ENCODE results near the gene ABCA10.
A peak's percentile ranks its signal among the peaks of the same experiment; 100 is the strongest.
"Not testable (repeated sequence)": the region's sequence is repeated elsewhere in the genome, so short reads cannot be mapped to it uniquely, and the experiment has no call there.

Gene ABCA10, protein sequence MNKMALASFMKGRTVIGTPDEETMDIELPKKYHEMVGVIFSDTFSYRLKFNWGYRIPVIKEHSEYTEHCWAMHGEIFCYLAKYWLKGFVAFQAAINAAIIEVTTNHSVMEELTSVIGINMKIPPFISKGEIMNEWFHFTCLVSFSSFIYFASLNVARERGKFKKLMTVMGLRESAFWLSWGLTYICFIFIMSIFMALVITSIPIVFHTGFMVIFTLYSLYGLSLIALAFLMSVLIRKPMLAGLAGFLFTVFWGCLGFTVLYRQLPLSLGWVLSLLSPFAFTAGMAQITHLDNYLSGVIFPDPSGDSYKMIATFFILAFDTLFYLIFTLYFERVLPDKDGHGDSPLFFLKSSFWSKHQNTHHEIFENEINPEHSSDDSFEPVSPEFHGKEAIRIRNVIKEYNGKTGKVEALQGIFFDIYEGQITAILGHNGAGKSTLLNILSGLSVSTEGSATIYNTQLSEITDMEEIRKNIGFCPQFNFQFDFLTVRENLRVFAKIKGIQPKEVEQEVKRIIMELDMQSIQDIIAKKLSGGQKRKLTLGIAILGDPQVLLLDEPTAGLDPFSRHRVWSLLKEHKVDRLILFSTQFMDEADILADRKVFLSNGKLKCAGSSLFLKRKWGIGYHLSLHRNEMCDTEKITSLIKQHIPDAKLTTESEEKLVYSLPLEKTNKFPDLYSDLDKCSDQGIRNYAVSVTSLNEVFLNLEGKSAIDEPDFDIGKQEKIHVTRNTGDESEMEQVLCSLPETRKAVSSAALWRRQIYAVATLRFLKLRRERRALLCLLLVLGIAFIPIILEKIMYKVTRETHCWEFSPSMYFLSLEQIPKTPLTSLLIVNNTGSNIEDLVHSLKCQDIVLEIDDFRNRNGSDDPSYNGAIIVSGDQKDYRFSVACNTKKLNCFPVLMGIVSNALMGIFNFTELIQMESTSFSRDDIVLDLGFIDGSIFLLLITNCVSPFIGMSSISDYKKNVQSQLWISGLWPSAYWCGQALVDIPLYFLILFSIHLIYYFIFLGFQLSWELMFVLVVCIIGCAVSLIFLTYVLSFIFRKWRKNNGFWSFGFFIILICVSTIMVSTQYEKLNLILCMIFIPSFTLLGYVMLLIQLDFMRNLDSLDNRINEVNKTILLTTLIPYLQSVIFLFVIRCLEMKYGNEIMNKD (N-terminal part only)

DNA sequence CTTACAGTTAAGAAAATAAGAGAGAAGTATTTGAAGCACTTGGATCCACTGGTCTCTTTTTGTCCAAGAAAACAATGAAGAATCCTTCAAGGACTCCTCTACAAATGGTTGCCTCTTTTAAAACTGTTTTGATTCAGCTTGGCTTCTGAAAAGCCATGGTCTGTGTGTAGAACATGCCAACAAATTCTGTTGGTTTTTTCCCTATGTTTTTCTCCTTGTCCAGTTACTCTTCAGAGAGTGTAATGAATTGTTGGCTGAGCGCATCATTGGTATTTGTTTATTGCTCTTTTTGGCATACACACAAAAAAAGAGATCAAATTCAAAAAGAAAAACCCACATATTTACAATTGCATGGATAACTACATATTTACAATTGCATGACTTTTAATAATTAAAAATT lies at the start of gene ABCA10:
ABCA10 (minus strand) TSS at position 249 of the 400 bp plus-strand sequence. CDS start 3,466 bp downstream, outside the sequence.
- DNase-seq (ENCODE audit: low read depth) = no peak

DNA sequence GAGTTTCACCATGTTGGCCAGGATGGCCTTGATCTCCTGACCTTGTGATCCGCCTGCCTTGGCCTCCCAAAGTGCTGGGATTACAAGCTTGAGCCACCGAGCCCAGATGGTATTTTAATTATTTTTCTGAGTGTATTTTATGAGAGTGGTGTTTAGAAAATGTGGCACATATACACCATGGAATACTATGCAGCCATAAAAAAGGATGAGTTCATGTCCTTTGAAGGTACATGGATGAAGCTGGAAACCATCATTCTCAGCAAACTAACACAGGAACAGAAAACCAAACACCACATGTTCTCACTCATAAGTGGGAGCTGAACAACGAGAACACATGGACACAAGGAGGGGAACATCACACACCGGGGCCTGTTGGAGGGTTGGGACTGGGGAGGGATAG lies 47.7 kb upstream of the ABCA10 start:
- not testable (repeated sequence) for DNase-seq (ENCODE audit: low read depth)

DNA sequence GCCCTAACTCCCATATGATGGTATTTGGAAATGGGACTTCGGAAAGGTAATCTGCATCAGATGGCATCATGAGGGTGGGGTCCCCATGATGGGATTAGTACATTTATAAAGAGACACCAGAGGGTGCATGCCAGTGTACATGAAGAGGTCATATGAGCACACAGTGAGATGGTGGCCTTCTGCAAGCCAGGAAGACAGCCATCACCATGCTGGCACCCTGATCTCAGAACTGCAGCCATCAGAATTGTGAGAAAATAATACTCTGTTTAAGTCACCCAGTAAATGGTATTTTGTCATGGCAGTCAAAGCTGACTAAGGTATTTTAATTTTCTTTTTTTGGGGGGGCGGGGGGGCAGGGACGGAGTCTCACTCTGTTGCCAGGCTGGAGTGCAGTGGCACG lies 47.1 kb upstream of the ABCA10 start:
- DNase-seq (ENCODE audit: low read depth) = no peak

DNA sequence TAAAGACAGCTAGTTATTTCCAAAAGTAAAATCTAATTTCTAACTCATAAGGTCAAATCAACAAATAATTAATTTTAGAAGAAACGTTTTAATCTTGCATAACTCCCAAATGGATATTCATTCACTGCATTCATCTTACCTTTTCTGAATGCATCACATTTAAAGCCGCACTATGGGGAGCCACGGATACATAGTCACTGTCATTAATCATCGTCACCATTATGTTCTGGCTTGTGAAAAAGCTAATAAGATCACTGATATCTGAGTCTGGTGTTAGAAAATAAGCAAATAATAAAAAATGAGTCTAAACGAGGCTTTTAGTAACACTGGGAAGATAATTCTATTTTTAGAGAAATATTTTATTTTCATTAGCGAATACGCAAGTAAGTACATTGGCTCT lies 42.4 kb upstream of the ABCA10 start:
- DNase-seq (ENCODE audit: low read depth) = no peak

DNA sequence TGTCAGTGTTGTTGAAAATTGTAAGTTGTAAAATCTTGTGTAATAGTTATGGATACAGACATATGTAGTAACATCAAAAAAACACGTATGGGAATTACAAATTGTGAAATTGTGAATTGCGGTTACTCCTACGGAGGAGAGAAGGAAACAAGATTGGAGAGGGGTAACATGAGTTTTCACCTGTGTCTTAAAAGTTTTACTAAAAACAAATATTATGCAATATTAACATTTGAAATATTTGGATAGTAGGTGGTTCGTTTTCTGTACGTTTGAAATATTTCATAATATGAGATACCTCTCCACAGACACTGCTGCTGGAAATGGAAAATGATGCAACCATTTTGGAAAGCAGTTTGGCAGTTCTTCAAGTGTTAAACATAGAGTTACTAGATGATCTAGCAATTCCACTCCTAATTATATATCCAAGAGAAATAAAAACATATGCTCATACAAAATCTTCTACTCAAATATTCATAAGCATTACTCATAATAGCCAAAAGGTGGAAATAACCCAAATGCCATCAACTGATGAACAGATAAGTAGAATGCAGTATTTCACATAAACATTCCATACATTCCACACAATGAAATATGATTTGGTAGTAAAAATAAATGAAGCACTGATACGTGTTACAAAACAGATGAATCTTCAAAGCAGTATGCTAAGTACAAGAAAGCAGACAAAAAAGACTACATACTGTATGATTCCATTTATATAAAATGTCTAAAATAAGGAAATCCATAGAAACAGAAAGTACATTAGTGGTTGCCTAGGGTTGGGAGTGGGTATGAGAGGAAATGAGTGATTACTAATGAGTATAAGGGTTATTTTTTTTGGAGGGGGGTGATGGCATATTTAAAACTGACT lies 40.7 kb upstream of the ABCA10 start:
- peak; percentile 47 for DNase-seq (ENCODE audit: low read depth)

DNA sequence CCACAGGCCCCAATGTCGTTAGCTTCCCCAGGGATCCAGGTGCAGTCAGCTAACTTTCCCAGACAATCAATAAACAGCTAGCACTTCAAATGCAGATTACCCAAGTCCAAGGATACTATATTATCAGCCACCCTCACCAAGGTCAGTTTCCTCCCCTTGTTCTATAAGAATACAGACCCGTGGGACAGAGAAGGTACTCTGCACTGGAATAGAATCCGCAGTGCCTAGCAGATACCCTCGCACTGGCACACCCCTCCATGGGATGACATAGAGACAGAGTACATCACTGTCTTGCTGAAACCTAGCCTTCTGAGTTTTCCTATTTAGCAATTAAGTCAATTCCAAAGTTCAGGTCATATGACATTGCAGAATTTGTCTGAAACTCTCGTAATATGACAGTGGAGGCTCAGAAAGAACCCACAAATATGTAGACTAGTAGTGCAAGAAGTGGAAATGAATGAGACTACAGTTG lies 40.0 kb upstream of the ABCA10 start:
- no peak for DNase-seq (ENCODE audit: low read depth)

DNA sequence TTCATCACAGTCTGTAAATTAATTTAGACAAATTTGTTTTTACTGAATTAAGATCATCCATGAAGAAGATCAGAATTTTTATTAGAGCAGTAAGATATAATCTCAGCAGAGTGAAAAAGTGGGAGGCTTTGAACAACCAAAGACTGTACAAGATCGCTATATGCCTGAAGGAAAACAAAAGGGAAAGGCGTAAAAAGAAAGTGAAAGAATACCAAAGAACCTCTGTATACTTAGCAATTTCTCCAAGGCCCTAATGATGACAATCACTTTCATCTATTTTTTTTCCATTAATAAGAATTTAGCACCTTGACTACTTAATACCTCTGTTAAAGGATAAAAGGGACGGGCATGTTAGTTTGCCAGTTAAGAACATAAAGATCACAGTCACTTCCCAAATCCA lies 38.6 kb upstream of the ABCA10 start:
- DNase-seq (ENCODE audit: low read depth) = no peak

DNA sequence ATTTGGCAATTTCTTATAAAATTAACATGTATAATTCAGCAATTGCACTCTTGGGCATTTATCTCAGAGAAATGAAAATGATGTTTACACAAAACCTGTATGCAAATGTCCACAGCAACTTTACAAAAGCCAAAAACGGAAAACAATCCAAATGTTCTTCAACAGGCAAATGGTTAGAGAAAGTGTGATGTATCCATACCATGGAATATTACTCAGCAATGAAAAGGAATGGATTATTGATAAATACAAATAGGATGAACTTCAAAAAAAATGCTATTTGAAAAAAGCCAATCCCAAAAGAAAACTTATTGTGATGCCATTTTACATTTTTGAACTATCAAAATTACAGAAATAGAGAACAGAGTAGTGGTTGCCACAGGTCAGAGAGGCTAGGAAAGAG lies 37.2 kb upstream of the ABCA10 start:
- DNase-seq (ENCODE audit: low read depth) = no peak

DNA sequence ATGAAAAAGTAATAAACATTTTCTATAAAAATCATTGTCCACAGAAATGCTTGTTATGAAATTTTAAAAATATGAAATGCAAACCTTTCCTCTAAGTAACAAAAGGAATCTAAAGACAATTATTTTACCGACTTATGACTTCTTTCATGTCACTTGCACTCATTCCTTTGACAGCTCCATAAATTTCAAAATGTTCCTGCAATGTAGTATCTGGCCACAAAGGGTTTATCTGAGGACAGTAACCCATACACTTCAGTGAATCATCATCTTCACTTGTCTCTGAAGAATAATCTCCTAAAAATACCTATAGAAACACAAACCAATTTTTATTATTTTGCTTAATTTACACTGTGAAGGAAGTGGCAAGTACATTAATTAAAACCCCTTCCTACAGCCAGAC lies 25.6 kb upstream of the ABCA10 start:
- no peak for DNase-seq (ENCODE audit: low read depth)

DNA sequence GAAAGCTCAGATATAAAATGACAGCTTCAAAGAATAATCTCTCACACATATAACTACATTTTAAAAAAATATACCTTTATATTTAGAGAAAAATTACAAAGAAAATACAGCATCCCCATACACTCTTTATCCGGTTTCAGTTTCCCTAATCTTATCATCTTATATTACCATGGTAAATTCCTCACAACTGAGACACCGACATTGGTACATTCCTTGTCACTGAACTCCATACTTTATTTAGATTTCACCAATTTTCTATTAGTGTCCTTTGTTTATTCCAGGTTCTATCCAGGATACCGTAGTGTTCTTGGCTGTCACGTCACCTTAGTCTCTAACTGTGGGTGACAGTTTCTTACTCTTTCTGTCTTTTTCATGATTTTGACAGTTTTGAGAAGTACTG lies 22.0 kb upstream of the ABCA10 start:
- no peak for DNase-seq (ENCODE audit: low read depth)

DNA sequence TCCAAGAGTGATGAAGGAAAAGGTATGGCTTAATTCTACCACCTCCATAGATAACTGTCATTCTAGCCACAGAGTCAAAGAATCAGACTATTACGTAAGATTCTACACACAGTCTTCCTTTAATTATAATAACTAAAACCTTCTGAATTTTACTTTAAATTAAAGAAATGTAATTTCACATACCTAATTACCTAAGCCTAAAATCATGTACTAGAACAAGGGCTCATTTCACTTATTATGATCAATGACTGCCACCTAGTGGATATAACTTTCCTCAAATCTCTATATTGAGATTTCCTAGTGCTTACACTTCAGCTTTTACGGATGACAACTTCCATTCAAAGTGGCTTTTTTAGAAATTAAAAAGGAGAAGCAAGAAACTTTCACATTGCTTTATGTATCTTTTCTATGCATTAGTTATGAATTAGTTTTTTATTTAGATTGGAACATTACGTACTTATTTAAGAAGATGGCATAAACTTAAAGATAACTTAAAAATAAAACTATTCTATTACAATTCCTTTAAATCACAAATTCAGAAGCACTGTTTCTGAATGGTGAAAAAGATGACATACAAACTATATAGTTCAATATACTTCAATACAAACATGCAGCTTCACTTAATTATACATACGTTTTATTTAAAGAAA lies 18.2 kb upstream of the ABCA10 start:
- DNase-seq (ENCODE audit: low read depth) = no peak

DNA sequence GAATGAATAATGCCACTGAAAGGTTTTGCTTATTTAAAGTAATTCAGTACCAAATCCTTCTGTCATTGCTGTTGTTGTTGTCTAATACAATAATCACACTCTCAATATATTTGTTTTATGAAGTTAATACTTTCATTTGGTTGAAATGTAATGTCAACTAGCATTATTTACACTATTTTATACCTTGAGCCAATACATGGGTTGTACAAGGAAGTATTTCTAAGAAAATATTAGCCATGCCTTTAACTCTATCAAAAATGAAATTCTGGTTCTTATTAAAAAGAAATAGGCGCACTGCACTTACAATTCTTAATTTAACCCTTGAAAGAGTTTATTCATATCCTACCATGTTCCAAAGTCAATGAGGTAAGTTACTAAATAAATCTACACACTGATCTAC lies 17.6 kb upstream of the ABCA10 start:
- DNase-seq (ENCODE audit: low read depth) = no peak

DNA sequence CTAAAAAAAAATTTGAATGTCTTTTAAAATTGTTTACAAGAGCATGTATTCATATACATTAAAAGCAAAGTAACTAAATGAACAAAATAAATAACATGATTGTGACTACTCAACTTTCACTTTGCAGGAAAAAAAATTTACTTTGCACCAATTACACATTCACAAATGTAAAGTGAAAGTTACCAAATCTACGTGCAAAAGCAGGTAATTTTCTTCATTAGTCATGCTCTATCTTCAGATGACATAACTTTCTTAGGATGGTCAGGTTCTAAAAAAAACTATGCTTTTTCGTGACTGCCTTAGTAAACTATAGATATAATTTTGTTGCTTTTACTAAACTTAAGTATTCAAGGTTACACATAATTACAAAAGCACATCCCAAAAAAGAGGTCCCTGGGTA lies 17.0 kb upstream of the ABCA10 start:
- DNase-seq (ENCODE audit: low read depth) = no peak

DNA sequence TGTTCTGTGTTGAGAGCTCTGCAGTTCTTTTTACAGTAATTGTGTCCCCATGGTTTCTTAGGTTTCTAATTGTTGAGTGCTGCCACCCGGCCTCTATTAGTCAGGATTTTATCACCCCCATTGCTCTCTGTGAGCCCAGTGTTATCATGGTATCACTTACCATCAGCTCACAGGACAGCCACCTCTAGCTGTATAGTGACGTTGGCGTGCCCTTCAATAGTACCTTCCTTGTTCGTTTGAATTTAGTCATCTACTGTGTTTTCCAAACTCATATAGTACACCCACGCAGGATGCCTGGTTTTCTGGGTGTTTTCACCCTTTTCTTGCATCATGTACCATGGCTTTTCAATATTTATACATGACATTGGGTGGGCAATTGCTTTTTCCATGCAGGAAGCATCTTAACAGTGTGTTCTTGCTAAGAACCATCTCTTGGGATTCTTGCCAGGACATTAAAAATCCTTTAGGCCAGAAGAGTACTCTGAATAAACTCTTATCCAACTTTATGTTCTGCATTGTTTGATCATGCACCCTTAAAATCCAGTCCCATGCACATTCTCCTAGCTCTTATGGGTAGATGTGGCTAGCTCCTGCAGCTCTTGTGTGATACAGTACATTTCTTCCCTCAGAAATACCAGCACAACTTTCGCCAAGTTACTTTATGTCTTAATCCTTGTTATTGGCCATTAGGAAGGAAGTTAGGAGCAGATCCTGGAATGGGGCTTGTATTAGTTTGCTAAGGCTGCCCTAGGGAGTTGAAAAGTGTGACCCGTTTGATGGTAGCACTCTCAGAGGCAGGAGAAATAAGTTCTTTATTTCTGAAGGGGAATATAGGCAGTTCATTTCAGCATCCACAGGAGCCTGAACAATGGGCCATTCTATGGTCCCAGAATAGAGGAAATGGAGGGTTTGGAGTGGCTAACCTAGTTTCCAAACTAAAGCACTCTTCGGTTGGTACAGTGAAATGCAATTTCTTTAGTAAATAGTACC lies 11.3 kb upstream of the ABCA10 start:
- DNase-seq (ENCODE audit: low read depth) = no peak

DNA sequence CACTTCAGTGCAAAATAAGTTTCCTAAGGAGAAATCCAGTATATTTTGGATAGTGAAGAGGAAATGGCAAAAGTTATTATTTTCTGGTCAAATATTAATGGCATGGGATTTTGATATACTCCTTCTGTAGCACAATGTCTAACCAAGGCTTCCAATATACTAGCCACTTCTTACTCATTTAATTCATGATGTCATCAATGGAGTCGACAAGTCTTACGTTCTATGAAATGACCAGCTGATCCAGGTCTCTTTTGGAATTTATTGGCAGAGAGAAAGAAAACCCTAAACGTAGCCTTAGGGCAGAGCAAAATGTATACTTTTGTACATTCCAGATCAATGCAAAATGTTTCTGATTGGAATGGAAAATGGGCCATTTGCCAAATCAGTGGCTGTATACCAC lies 8.3 kb upstream of the ABCA10 start:
- no peak for DNase-seq (ENCODE audit: low read depth)

DNA sequence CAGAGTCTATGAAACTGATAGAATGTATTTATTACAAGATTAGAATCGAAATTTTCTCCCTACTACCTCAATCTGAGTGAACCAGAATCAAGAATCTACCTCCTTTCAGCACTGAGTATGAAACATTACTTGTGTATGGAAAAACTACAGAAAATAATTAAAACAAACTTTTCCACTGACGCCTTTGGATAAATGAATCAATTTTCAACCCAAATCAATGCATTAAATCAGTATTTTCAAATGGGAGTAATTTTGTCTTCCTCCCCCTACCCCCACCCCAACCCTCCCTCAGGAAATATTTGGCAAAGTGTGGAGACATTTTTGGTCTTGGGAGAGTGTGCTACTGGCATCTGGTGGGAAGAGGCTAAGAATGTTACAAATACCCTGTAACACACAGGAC lies 7.8 kb upstream of the ABCA10 start:
- DNase-seq (ENCODE audit: low read depth) = no peak

DNA sequence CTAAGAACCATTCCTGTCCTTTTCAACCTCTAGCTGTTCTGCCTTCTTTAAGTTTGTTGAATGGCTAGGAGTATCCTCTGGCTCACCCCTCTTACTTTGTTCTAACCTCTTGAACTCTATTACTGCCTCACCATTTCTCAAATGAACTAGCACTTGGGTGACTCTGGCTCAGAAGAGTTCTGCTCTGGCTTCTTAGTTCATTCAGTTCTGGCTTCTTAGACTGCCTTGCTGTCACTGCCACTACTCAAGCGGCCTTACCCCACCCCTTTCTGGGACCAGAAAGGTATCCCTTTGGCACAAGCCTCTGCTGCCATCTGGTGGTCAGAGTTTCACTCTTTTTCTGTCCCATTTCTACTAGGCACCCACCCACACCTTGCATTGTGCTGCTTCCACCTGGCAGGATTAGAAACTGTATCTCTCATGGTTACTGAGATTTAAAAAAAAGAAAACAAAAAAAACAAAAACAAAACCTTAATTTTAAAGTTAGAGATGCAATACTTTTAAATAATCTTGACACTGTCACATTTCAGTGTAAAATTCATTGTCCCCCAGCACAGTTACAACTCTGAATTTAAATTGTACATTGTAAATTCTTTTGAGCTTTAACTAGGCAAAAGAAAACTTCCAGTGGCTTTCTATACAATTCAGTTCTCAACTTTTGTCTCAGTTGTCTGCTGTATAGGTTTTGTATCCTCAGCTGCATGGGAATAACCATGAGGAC lies 6.9 kb upstream of the ABCA10 start:
- DNase-seq (ENCODE audit: low read depth) = peak; percentile 29

DNA sequence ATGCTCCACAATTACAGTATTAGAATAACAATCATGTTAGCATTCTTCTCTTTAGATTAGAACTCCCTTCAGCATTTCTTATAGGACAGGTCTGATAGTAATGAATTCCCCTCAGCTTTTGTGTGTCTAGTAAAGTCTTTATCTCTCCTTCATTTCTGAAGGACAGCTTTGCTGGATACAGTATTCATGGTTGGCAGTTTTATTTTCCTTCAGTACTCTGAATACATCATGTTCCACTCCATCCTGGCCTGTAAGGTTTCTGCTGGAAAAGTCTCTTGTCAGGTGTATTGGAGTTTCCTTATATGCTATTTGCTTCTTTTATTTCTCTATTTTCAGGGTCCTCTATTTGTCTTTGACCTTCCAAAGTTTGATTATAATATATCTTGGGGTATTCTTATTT lies 4.0 kb upstream of the ABCA10 start:
- no peak for DNase-seq (ENCODE audit: low read depth)

DNA sequence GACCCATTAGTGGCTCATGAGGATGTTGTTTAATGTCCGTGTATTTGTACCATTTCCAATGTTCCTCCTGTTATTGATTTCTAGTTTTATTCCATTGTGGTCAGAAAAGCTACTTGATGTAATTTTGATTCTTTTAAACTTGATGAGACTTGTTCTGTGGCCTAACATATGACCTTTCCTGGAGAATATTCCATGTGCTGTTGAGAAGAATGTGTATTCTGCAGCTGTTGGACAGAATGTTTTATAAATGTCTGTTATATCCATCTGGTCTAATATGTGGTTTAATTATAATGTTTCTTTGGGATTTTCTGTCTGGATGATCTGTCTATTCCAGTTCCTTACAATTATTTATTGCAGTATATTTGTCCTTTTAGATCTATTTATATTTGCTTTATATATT lies 2.9 kb upstream of the ABCA10 start:
- no peak for DNase-seq (ENCODE audit: low read depth)

Measured in HS-27A (cell line).